Parathyroid adenoma (tissue), 2 donors: ENCODE results near the gene MTRF1.

Experiments
- H2AFZ ChIP-seq: fragments of 300-600 bp; sonication (generic); one replicate; pipeline ENCODE4 v1.7.0; 2017; ENCODE audit warnings: antibody characterized with exemption, mild to moderate bottlenecking
- H3K27ac ChIP-seq: fragments of 300-600 bp; sonication (generic); one replicate; pipeline ENCODE4 v1.7.0; 2017
- H3K27me3 ChIP-seq: fragments of 300-600 bp; sonication (generic); one replicate; pipeline ENCODE4 v1.7.0; 2017; ENCODE audit warnings: low read length; ENCODE audit not compliant: control insufficient read depth, insufficient read depth
- H3K36me3 ChIP-seq: fragments of 300-600 bp; sonication (generic); one replicate; pipeline ENCODE4 v1.7.0; 2017; ENCODE audit warnings: low read length; ENCODE audit not compliant: control insufficient read depth, insufficient read depth
- H3K4me1 ChIP-seq: fragments of 300-600 bp; sonication (generic); one replicate; pipeline ENCODE4 v1.7.0; 2017; ENCODE audit warnings: control low read depth
- H3K4me2 ChIP-seq: fragments of 300-600 bp; sonication (generic); one replicate; pipeline ENCODE4 v1.7.0; 2017; ENCODE audit warnings: low read length
- H3K4me3 ChIP-seq: fragments of 300-600 bp; sonication (generic); one replicate; pipeline ENCODE4 v1.7.0; 2017; ENCODE audit warnings: low read depth, low read length
- H3K79me2 ChIP-seq: fragments of 300-600 bp; sonication (generic); one replicate; pipeline ENCODE4 v1.7.0; 2017; ENCODE audit warnings: control low read depth
- H3K9ac ChIP-seq: fragments of 300-600 bp; sonication (generic); one replicate; pipeline ENCODE4 v1.7.0; 2017; ENCODE audit warnings: mild to moderate bottlenecking
- H3K9me3 ChIP-seq: fragments of 300-600 bp; sonication (generic); one replicate; pipeline ENCODE4 v1.7.0; 2017; ENCODE audit warnings: low read length; ENCODE audit not compliant: control insufficient read depth
- TF ChIP-seq, protein P1 (sequence below): fragments of 300-600 bp; sonication (generic); IDR thresholded peaks from one replicate; pipeline ENCODE4 v1.7.0; 2017; ENCODE audit warnings: antibody characterized with exemption, mild to moderate bottlenecking
- donor health status: primary hyperparathyroidism.

MTRF1 gene

DNA sequence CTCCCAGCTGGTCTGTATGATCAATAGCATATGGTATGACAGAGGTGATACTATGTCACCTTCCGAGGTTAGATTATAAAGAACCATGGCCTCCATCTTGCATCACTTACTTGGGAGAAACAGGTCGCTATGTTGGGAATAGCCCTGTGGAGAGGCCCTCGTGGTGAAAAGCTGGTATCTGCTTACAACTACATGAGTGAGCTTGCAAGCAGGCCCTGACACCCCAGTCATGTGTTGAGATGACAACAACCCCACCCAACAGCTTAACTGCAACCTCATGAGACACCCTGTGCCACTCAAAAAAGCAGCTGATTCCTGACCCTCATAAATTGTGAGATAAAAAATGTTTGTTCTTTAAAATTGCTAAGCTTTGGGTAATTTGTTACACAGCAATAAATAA lies 18.8 kb downstream of the MTRF1 start:
- TF ChIP-seq, protein P1, sequence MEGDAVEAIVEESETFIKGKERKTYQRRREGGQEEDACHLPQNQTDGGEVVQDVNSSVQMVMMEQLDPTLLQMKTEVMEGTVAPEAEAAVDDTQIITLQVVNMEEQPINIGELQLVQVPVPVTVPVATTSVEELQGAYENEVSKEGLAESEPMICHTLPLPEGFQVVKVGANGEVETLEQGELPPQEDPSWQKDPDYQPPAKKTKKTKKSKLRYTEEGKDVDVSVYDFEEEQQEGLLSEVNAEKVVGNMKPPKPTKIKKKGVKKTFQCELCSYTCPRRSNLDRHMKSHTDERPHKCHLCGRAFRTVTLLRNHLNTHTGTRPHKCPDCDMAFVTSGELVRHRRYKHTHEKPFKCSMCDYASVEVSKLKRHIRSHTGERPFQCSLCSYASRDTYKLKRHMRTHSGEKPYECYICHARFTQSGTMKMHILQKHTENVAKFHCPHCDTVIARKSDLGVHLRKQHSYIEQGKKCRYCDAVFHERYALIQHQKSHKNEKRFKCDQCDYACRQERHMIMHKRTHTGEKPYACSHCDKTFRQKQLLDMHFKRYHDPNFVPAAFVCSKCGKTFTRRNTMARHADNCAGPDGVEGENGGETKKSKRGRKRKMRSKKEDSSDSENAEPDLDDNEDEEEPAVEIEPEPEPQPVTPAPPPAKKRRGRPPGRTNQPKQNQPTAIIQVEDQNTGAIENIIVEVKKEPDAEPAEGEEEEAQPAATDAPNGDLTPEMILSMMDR = no peak
- Histone ChIP-seq H3K9me3 (no peaks in the 10 kb centered on the region), H2AFZ (no peak overlapping the region), H3K4me3 (no peak overlapping the region), H3K9ac (no peak overlapping the region), H3K27ac (no peak overlapping the region), H3K79me2 (no peaks in the 10 kb centered on the region), H3K4me1 (no peaks in the 10 kb centered on the region), H3K4me2 (no peak overlapping the region), H3K36me3 (no peaks in the 10 kb centered on the region), H3K27me3 (no peaks in the 10 kb centered on the region)

DNA sequence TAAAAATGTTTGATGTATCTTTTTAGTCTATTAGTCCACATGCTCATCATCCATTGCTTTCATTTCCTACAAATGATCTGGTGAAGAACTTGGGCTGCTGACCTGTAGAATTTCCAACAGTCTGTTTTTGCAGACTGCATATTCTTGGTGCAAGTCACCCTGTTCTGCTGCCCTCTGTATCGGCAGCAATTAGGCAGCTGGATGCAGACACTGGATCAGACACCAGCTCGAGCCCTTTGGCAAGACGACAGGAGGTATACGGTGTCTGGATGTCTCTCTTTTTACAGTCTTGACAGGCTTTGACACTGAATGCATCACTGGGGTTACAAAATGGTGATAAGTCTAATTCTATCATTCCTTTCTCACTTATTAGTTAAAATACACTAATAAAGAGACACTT lies 21.8 kb downstream of the MTRF1 start:
- no peak overlapping the region for H3K4me2 ChIP-seq
- no peak overlapping the region for H3K4me3 ChIP-seq
- H3K9me3 ChIP-seq = no peaks in the 10 kb centered on the region
- H2AFZ ChIP-seq = no peak overlapping the region
- no peaks in the 10 kb centered on the region for H3K79me2 ChIP-seq
- H3K27ac ChIP-seq = no peak overlapping the region
- TF ChIP-seq, protein P1 = no peak
- no peaks in the 10 kb centered on the region for H3K27me3 ChIP-seq
- H3K36me3 ChIP-seq = no peaks in the 10 kb centered on the region
- H3K4me1 ChIP-seq = no peaks in the 10 kb centered on the region
- H3K9ac ChIP-seq = no peak overlapping the region

DNA sequence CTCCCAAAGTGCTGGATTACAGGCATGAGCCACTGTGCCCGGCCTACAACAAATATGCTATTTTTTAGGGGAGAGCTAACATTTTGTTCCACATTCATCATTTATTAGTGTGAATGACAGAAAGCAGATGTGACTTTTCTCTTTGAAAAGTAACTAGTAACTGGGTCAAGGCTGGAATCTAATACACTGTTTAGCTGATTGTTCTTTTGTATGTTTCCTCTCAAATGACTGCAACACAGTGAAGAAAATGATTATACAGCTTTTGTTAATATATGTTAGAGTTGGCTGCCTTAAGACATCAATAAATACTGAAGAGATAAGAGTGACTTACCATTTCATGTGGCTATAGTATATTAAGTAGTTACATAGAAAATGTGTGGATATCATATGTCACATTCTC lies 27.0 kb downstream of the MTRF1 start:
- Histone ChIP-seq H3K79me2 (no peaks in the 10 kb centered on the region), H3K4me3 (no peak overlapping the region), H3K36me3 (no peaks in the 10 kb centered on the region), H3K27ac (no peak overlapping the region), H3K4me2 (no peak overlapping the region), H3K9ac (no peak overlapping the region), H3K27me3 (no peaks in the 10 kb centered on the region), H3K9me3 (no peaks in the 10 kb centered on the region), H2AFZ (no peak overlapping the region), H3K4me1 (no peaks in the 10 kb centered on the region)
- TF ChIP-seq, protein P1 = no peak

DNA sequence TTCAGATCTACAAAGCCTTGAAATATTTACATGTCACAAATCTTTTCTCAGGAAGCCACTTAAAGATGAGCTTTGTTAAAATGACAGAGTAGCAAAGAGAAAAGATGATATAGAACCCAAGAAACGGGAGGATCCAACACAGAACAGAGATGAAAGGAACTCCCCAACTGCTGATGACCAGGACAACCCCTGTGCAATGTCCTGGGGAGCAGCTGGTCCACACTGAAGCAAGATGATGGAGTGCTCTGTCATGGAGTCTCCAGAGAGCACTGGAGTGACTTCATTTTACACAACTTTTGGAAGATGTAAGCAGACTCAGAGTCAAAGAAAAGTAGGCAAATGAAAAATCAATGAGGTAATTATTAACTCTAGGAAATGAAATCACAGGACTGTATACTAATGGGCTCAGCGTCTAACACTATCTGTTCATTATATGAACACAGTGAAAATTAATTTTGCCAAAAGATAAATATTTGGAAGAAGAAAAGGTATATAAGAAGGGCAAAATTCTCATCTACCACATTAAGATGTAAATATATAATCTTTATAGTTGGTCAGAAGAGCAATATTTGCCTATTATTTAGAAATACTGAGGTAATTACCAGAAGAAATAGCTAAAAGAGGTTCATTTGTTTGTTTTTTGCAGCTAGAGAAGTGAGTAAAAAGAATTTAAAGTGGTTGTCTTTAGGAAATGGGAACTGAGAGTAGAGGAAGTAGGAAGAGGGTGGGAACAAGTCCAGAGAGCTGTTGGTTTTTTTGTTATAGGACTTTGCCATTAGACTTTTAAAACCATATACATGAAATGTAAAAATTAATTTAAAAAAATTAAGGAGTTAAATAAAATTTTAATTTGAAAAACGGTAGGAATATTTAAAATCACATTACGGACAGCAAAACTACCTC lies 30.5 kb downstream of the MTRF1 start:
- TF ChIP-seq, protein P1 = no peak
- no peak overlapping the region for H3K27ac ChIP-seq
- no peaks in the 10 kb centered on the region for H3K9me3 ChIP-seq
- no peaks in the 10 kb centered on the region for H3K36me3 ChIP-seq
- H2AFZ ChIP-seq = no peak overlapping the region
- H3K79me2 ChIP-seq = no peaks in the 10 kb centered on the region
- H3K27me3 ChIP-seq = no peaks in the 10 kb centered on the region
- no peaks in the 10 kb centered on the region for H3K4me1 ChIP-seq
- no peak overlapping the region for H3K4me2 ChIP-seq
- H3K4me3 ChIP-seq = no peak overlapping the region
- H3K9ac ChIP-seq = no peak overlapping the region

DNA sequence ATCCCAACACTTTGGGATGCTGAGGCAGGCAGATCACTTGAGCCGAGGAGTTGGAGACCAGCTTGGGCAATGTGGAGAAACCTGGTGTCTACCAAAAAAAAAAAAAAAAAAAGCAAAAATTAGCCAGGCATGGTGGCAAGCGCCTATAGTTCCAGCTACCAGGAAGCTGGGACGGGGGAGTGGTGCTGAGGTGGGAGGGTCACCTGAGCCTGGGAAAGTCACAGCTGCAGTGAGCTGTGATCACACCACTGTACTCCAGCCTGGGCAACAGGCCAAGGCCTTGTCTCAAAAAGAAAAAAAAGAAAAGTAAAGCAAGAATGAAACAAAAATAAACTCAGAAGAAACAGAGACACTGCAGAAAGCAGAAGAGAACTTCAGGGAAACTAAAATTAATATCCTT lies 31.6 kb downstream of the MTRF1 start:
- H3K4me2 ChIP-seq = no peak overlapping the region
- H3K27me3 ChIP-seq = no peaks in the 10 kb centered on the region
- TF ChIP-seq, protein P1 = no peak
- H3K9me3 ChIP-seq = no peaks in the 10 kb centered on the region
- H2AFZ ChIP-seq = no peak overlapping the region
- no peaks in the 10 kb centered on the region for H3K36me3 ChIP-seq
- H3K79me2 ChIP-seq = no peaks in the 10 kb centered on the region
- no peak overlapping the region for H3K27ac ChIP-seq
- no peak overlapping the region for H3K9ac ChIP-seq
- no peaks in the 10 kb centered on the region for H3K4me1 ChIP-seq
- H3K4me3 ChIP-seq = no peak overlapping the region
